GM21381 (cell line): Measurements from ENCODE around the gene MARK3.
"Not testable (repeated sequence)": the region's sequence is repeated elsewhere in the genome, so short reads cannot be mapped to it uniquely, and the experiment has no call there.

Source experiments
- ATAC-seq: cut with Tn5 transposase; IDR thresholded peaks from one replicate; pipeline ENCODE4 v1.9.1; 2021; ENCODE audit warnings: mild to moderate bottlenecking, moderate library complexity; ENCODE audit not compliant: unreplicated experiment

Gene MARK3

DNA sequence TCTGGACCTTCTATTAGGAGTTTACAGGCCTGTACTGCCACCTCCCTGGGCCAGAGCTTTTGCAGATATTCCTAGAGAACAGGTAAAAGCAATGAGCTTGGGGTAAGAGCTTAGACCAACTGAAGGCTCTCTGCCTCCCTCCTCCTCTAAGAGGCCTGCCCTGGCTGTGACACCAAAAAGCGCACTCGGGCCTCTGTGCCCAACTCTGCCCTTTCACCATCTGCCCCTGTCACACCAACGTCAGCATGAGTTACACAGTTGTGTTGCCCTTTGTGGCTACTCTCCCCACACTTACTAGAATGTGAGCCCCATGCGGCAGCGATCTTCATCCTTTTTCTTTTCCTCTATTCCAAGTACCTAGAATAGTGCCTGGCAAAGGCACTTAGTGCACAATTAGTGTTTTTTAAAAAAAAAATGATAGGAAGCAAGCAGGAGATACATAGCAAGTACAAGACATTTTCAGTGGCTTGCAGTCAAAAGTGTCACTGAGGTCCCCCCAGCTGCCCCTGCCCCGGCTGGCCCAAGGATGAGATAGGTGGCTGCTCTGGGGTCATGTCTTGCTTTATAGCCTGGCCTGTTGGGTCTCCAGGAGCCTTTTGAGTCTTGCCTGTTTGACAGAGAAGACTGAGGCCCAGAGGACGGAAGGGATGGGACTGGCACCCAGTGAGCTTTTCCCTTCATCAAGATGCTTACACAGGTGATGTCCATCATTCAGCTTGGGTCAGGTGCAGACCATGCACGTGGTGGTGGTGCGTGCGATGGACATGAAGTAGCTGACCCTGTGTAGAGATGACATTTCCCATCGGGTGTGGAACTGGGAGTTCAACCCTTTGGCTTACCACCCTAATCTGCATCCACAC, 124.9 kb downstream of the MARK3 start:
- no peak for ATAC-seq

DNA sequence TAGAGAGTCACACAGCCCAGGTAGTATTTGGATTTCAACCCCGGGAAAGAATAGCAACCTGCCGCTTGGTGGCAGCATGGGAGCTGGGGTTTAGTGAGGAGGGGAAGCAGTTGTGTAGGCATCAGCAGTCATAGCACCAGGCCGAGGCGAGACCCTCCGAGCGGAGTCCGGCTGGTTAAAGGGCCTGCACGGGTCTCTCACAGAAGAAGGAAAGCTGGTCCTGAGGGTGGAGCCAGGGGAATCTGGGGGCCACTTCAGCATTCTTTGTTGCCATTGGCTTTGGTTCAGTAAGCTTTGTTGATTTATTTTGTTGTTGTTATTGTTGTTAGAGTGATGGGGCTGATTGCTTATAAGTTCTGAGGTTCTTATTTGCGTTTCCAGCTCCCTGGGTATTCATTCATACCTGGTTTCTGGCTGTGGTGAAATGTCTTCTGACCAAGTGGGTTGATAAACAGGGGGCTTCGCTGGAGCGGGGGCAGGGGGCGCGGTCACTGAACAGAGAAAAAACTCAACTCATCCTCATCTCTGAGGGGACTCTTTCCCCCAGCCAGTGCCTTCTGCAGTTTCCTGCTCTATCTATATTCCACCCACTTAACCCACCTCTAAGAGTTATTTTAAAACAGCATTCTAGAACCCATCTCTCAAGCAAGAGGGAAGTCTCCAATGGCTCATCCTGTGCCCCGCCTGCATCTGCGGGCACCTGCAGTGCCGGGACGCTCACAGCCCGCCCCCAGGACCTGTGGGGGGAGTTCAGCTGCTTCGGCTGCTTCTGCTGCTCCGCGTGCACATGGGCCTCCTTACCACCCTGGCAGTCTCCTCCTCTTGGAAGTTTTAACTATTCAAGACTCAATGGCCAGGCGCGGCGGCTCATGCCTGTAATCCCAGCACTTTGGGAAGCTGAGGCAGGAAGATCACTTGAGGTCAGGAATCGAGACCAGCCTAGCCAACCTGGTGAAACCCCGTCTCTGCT, 125.8 kb downstream of the MARK3 start:
- no peak for ATAC-seq

DNA sequence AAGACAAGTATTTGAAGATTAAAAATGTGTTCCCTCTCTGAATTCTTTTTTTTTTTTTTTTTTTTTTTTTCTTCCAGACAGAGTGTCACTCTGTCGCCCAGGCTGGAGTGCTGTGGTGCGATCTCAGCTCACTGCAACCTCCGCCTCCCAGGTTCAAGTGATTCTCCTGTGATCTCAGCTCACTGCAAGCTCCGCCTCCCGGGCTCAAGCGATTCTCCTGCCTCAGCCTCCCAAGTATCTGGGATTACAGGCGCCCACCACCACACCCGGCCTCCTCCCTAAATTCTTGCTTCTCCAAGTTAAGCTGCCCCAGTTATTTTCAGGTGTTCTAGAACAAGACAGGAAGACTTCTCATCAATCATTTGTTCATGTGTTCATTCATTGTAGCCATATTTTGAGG, 127.0 kb downstream of the MARK3 start:
- ATAC-seq, result not testable (repeated sequence)

DNA sequence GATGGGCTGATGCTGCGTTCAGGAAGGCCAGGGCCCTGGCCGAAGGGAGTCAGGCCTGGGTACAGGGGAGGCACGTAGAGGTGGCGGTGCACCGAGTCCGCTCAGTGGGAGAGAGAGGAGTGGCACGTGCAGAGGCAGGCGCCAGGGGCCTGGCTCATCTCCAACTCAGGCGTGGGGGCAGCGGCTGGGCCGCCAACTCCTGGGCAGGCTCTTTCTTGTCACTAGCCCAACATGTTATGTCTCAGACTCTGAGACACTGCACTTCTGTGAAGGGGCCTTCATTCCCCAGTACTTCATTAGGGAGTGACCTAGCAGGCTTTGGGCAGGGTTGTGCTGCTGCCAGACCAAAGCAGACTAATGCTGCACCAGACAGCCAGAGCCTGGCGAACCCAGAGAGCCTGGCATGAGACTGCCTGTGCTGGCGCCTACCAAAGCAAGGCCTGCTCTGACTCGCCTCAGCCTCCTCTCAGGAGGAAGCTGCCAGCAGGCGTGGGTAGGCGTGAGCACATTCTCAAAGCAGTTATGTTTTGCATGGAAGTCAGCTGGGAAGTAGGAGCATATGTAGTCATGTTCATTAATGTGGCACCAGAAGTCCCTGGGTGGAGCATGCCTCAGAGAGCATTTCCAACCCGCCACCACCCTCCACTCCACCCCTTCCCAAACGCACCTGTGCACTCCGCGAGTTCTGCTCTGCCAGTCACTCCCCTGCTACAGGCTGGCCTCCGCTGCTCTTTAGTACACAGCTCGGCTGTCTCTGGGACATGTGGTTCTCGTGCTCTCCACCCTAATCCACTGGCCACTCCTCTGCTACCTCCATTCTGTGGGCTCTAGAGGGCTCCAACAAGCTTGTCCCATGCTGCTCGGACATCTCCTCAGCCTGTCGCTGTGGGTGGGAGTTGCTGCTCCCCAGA, 127.7 kb downstream of the MARK3 start:
- no peak for ATAC-seq

DNA sequence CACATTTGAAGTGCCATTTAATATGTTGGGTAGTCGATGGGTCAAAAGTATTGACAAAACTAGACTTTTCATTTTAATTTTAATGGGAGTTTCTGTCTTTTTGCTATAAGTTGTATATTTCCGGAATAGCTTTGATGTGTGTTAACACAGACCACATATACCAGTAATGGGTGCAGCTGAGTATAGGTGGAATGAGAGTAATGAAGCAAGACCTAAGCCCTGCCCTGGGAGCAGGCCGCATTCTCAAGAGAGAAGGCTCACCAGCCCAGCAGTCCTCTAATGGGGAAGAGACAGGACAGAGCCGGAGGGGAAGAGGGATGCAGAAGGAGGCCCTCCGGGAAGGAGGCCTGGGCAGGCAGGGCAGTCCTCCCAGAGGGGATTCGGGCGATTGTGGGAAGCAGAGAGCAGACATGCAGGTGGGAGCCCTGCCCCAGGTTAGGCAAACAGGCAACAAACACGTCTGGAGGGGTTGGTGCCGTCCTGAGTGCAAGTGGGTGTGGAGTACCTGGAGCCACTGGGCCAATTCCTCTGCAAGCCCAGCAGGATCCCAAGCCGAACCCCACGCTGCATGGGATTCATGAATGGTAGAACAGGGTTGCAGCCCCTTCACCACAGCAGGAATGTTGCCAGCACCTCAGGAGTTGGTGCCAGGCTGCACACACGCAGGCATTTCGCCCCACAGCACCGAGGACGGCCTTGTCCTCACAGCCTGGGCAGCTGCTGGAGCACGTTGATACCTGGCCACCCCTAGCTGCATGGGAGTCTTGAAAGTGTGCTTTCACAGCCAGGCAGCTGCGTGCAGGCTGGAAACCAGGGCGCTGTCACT, 129.6 kb downstream of the MARK3 start:
- no peak for ATAC-seq

DNA sequence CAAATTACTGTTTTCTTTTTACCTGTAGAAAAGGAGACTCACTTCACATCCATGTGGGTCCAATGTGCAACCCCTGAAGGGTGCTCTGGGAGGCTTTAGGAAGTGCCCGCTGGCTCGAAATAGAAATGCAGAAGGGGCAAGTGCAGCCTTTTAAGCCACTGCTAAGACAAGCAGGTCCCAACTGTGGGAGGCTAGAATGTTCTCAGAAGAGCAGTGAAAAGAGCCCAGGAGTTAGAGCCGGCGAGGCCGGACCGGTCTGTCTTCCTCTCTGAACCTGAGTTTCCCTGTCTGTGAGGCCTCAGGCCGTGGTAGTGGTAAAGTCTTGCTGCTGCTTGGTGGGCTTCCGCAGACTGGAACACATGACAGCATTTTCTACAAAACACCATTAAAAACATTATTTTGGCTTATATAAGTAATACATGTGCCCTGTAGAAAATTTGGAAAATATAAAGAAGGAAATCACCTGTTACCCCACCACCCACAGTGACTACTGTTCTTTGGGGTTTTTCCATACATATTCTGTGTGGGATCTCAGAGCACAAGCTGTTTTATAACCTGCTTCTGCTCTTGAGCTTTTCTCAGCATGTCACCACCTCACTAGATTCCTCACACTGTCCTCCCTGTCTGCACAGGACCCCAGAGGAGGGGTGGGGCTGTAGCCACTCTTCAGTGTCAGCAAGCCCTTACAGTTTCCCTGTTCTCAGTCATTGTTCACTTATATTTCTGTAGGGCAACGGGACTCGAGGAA, 131.4 kb downstream of the MARK3 start:
- no peak for ATAC-seq

DNA sequence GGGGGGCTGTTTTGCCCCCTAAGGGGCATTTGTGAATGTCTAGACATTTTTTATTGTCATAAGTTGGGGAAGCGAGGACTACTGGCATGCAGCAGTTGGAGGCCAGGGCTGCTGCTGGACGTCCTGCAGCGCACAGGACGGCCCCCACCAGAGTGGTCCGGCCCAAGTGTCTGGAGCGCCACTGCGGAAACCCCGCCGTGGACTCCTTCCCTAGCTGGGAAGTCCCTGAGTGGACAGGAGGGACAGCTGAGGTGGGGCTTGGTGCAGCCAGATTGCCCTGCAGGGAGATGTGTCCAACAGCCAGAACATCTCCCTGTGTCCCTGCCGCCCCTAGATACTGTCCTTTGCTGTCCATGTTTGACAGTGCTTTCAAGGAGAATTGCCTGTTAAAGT, 132.0 kb downstream of the MARK3 start:
- no peak for ATAC-seq

DNA sequence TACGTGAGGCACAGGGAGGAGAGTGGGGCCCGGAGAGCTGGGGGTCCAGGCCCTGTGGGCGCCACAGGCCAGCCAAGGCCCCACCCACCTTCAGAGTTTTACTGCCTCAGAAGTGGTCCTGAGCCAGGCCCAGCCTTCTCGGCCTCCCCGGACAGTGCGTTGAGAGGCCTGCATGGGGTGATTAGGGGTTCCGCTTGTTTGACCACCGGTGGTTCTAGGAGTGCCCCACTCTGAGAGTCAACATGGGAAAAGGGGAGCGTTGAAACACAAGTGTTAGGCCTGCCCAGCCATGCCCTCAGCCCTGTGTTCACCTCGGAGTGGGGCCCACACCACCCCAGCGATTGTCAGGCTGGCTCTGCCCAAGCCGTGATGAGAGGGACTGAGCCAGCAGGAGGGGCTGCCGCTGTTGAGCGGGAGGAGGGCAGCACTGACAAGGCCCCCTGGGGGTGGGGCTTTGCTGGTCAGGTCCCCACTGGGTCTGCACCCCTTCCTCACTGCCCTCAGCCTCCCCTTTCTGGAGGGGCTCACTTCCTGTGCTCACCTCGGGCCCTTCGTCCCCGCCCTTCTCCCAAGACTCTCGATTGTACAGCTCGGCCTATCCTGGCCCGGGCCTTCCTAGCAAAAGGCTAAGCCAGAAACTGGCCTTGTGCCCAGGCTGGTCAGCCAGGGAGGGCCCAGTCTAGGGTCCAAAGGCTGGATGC, 132.7 kb downstream of the MARK3 start:
- no peak for ATAC-seq

DNA sequence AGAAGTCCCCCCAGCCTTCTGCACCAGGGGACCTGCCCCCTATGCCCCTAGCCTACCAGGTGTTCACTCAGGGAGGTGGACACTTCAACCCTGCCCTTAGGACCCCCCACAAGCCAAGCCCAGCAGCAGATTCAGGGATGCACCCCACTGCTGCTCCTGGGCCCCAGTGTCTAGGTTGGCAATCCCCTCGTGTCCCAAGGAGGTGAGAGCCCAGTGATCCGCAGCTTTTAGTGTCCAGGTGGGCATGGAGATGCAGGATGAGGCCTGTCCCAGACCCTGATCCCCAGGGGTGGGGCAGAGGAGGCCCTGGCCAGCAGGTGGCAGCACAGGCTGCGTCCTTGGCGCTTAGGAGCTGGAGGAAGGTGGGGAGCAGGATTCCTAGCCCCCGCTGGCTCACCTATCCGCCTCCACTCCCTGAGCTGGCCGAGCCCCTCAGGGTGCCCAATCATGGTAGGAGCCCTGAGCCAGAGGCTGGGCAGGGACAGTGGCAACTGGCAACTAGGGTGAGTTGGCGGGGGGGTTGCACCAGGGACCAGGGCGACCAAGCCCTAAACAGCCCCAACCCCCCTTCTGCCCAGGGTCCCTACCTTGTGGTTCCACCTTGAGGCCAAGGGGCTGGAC, 133.3 kb downstream of the MARK3 start:
- no peak for ATAC-seq

DNA sequence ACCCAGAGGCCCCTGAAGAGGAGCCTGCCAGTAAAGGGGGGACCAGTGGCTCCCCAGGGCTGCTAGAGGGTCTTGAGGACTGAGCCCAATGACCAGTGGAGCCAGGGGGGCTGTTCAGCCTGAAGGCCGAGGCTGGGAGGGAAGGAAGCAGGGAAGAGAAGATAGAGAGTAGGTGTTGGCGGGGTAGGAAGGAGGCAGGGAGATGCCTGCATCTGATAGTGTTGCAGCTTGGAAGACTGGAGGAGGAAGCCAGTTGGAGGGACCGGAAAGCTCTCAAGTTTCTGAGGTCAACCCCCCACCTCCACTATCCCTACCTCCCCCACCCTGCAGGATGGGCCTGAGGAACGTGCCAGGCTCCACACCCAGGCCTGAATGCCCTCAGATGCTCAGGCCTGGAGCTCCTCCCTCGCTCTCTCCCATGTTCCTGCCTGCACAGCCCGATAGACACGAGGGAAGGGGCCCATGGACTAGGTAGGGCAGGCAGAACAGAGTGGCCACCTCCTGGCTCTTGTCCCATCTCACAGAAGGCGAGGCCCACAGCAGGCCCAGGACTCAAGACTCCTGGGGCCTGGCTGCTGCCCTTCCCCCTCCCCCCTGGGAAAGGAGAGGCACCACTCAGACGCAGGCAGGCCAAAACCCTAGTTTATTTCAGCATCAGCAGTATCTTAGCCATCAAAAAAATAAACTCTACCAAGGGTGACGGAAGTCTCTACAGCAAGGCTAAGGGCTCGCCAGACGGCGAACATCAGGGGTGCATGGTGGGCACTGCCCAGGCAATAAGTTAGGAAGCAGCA, 134.0 kb downstream of the MARK3 start:
- no peak for ATAC-seq

DNA sequence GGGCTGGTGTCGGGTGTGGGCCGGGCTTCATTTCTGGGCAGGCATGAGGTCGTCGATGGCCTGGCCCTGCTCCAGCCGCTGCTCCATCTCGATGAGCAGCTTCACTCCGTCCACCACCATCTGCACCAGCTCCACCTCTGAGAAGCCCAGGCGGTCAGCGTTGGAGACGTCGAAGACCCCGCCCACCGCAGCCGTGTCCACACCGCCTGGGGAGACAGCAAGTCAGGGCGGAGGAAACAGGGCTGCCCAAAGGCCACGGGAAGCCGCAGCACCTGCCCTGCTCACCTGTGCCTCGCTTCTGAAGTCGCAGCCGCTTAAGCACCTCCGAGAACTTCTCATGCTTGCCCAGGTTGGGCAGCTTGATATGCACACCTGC, 134.6 kb downstream of the MARK3 start:
- ATAC-seq, result no peak

DNA sequence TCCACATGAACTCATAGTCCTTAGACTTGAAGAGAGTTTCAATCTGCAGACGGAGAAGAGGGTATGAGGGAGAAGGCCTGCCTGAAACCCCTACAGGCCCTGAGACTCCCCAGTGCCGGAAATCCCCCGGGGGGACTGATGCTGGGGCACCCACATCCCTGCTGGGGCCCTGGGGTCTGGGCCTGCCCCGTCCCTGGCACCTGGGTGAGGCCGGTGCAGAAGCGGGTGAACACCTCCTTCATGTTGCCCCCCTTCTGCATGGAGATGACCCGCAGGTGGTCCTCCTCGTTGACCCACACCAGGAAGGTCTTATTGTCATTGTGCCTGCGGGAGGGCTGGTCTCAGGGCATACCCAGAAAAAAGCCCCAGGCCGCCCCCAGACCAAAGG, 135.0 kb downstream of the MARK3 start:
- no peak for ATAC-seq

DNA sequence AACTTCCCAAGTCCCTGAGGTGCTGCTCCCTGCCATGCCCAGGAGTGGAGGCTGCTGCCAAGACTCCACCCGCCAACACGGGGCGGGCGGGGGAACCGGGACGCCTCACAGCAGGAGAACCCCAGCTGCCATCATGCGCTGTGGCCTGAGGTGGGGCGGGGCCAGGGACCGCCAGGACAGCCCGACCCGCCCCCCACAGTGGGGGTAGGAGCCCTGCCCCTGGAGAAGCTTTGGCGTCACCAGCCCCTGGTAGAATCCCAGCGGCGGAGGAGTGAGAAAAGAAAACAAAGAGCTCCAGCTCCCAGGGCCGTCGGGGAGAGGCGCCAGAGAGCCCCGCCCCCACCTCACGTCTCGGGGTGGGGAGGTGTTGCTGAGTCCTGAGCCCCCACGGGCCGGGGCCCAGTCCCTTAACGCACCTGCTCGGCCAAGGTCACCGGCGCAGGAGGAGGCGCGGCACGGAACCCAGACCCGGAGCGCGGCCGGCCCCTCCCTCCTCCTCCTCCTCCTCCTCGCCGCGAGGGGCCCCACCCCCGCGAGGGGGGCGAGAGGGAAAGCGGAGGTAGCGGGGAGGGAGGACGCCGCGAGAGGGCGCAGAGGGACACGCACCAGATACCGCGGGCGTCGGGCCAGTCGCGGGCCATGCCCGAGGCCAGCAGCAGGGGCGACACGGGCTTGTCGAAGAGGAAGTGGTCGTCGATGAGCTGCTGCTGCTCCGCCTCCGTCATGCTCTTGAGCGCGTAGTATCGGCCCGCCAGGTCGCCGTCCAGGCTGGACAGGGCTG, 135.6 kb downstream of the MARK3 start:
- no peak for ATAC-seq

DNA sequence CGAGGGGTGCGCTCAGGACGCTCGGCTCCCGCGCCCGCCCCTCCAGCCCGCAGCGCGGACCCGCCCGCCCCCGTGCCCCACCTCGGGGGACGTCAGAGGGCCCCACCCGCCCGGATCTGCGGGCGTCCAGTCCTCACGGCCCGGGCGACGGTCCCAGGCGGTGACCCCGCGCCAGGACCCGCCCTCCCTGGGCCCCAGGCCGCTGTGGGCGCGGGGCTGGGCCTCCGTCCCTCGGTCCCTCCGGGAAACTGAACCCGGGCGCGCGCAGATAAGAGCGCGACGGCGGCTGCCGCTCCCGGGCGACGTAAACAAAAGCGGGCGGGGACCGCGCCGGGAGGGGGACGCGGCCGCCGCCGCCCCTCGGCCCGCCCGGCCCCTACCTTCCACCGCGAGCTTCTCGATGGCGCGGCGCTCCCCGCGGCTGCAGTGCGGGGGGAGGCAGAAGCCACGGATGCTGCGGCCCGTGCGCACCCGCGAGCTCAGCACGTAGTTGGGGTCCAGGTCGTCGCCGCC, 136.3 kb downstream of the MARK3 start:
- ATAC-seq, result no peak

DNA sequence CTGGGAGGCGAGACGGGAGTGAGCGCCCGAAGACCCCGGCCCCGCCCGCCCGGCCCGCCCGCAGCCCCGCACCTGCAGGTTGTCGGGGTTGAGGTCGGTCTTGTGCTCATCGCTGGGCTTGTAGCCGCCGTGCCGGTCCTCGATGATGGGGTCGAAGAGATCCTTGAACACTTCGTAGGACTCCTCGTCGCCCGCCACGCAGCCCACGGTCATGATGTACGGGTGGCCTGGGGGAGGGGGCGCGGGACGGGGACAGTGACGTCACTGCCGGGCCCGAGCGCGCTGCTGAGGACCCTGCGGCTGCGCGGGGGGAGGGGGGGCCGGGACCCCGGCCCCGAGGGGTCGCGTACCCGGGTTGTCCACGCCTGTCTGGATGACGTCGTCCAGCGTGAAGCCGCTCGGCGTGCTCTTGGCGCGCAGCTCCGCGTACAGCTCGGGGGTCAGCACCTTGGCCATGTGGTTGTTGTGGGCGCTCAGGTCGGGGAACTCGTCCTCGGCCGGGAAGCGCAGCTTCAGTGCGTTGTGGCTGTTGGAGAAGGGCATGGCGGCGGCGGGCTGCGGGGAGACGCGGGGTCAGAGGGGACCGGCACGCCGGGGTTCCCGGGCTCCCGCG, 136.8 kb downstream of the MARK3 start:
- no peak for ATAC-seq
